ENCODE data around the gene COL5A1. TPM values are rescaled to one million over a fixed set of nuclear protein-coding genes. Genes with fewer than 3 reads are reported as not detected.

The COL5A1 gene
- total RNA-seq, 1 donor from 2014 or later: 6.1 TPM

- H3K27ac ChIP-seq: no peak overlapping the region
- no peaks in the 10 kb centered on the region for H4K20me1 ChIP-seq (ENCODE audit: low read depth)
- H3K4me1 ChIP-seq: no peaks in the 10 kb centered on the region
- H3K36me3 ChIP-seq: no peaks in the 10 kb centered on the region
- H3K9me3 Mint-ChIP-seq: no peaks in the 10 kb centered on the region
- no peak overlapping the region for H3K4me3 Mint-ChIP-seq
- TF ChIP-seq EZH2 (IDR thresholded peaks at IDR 0.05) (no peak), CTCF (IDR thresholded peaks at IDR 0.05) (no peak), EZH2phosphoT487 (IDR thresholded peaks at IDR 0.05) (no peak)
- peaks cover 8% of the 10 kb centered on the region for H3K4me1 Mint-ChIP-seq
- no peaks in the 10 kb centered on the region for H3K27me3 ChIP-seq
- H3K27ac Mint-ChIP-seq: no peak overlapping the region
- no peaks in the 10 kb centered on the region for H3K9me3 ChIP-seq (ENCODE audit: low read depth)
- no peaks in the 10 kb centered on the region for H3F3A ChIP-seq (ENCODE audit: low read depth)
- no peak overlapping the region for H3K9ac ChIP-seq
- H3K36me3 Mint-ChIP-seq: no peaks in the 10 kb centered on the region
- H3K4me3 ChIP-seq: no peak overlapping the region
- H3K79me2 ChIP-seq (ENCODE audit: low read depth): no peaks in the 10 kb centered on the region
- no peak overlapping the region for H3K4me2 ChIP-seq
- H3K27me3 Mint-ChIP-seq (ENCODE audit: insufficient read depth, low read depth): peaks cover 2% of the 10 kb centered on the region
- DNase-seq (ENCODE audit: low spot score): no peak
- H2AFZ ChIP-seq (replicated peaks): no peak overlapping the region
Measured at GRCh38 chr9:134605966-134606357, 35.6 kb upstream of the COL5A1 start.

GRCh38 chr9:134606951-134607731, 34.5 kb upstream of the COL5A1 start:
- no peaks in the 10 kb centered on the region for H3F3A ChIP-seq (ENCODE audit: low read depth)
- TF ChIP-seq EZH2phosphoT487 (IDR thresholded peaks at IDR 0.05): no peak
- no peak for TF ChIP-seq CTCF (IDR thresholded peaks at IDR 0.05)
- TF ChIP-seq EZH2 (IDR thresholded peaks at IDR 0.05): no peak
- DNase-seq (ENCODE audit: low spot score): no peak
- H3K4me1 Mint-ChIP-seq: peaks cover 6% of the 10 kb centered on the region
- peaks cover 2% of the 10 kb centered on the region for H3K27me3 Mint-ChIP-seq (ENCODE audit: insufficient read depth, low read depth)
- H3K9me3 Mint-ChIP-seq: peaks cover 6% of the 10 kb centered on the region
- peaks cover 1% of the 10 kb centered on the region for H3K9me3 ChIP-seq (ENCODE audit: low read depth)
- no peaks in the 10 kb centered on the region for H3K79me2 ChIP-seq (ENCODE audit: low read depth)
- H3K36me3 ChIP-seq: no peaks in the 10 kb centered on the region
- H3K4me1 ChIP-seq: no peaks in the 10 kb centered on the region
- no peaks in the 10 kb centered on the region for H3K36me3 Mint-ChIP-seq
- no peaks in the 10 kb centered on the region for H4K20me1 ChIP-seq (ENCODE audit: low read depth)
- no peaks in the 10 kb centered on the region for H3K27me3 ChIP-seq
- H3K4me3 Mint-ChIP-seq: no peak overlapping the region
- no peak overlapping the region for H2AFZ ChIP-seq (replicated peaks)
- H3K27ac Mint-ChIP-seq: no peak overlapping the region
- H3K4me2 ChIP-seq: no peak overlapping the region
- H3K9ac ChIP-seq: no peak overlapping the region
- H3K4me3 ChIP-seq: no peak overlapping the region
- H3K27ac ChIP-seq: no peak overlapping the region

- Histone ChIP-seq H3K4me2 (no peak overlapping the region), H3K4me1 (no peaks in the 10 kb centered on the region), H4K20me1 (ENCODE audit: low read depth) (no peaks in the 10 kb centered on the region), H3K36me3 (no peaks in the 10 kb centered on the region), H3K9me3 (ENCODE audit: low read depth) (peaks cover 10% of the 10 kb centered on the region), H3K27ac (no peak overlapping the region), H3K9ac (no peak overlapping the region), H3K27me3 (no peaks in the 10 kb centered on the region), H3K79me2 (ENCODE audit: low read depth) (no peaks in the 10 kb centered on the region), H3K4me3 (no peak overlapping the region), H2AFZ (replicated peaks) (no peak overlapping the region), H3F3A (ENCODE audit: low read depth) (no peaks in the 10 kb centered on the region)
- H3K9me3 Mint-ChIP-seq: peaks cover 14% of the 10 kb centered on the region
- no peak for TF ChIP-seq EZH2phosphoT487 (IDR thresholded peaks at IDR 0.05)
- no peak for TF ChIP-seq EZH2 (IDR thresholded peaks at IDR 0.05)
- TF ChIP-seq CTCF (IDR thresholded peaks at IDR 0.05): no peak
- no peak for DNase-seq (ENCODE audit: low spot score)
- H3K36me3 Mint-ChIP-seq: no peaks in the 10 kb centered on the region
- H3K4me3 Mint-ChIP-seq: no peak overlapping the region
- no peak overlapping the region for H3K27ac Mint-ChIP-seq
- peaks cover 2% of the 10 kb centered on the region for H3K27me3 Mint-ChIP-seq (ENCODE audit: insufficient read depth, low read depth)
- peaks cover 6% of the 10 kb centered on the region for H3K4me1 Mint-ChIP-seq
Measured at GRCh38 chr9:134607971-134608370, 33.6 kb upstream of the COL5A1 start.
